Kidney (tissue), 14 donors: ENCODE data around the gene SPTLC1. TPM values are rescaled to one million over a fixed set of nuclear protein-coding genes. Genes with fewer than 3 reads are reported as not detected.

Experiments
- DNase-seq, 5 donors: peaks; one replicate each; pipeline ENCODE4 v3.0.0-alpha.2; 2013 to 2020
- FAIRE-seq: peaks from 2 replicates; lab custom pipeline; 2012; peaks lifted over from hg19 to GRCh38; lab: Jason Lieb, UNC
- H3K27ac ChIP-seq, 2 donors: one replicate each; pipeline ENCODE4 v1.7.0; 2013; ENCODE audit warnings: low read depth in 2 of 2, low read length in 2 of 2, inconsistent platforms in 1 of 2
- H3K27me3 ChIP-seq: one replicate; pipeline ENCODE4 v1.7.1; 2013; ENCODE audit warnings: low read length, inconsistent platforms; ENCODE audit not compliant: control insufficient read depth, insufficient read depth
- H3K36me3 ChIP-seq, 3 donors: one replicate each; pipeline versions ENCODE4 v1.7.0 to v1.7.1; 2013; ENCODE audit warnings: low read length in 3 of 3, control low read depth in 1 of 3, inconsistent platforms in 1 of 3; ENCODE audit not compliant: insufficient read depth in 3 of 3, control insufficient read depth in 2 of 3
- H3K4me1 ChIP-seq, 3 donors: one replicate each; pipeline versions ENCODE4 v1.7.0 to v1.7.1; 2013; ENCODE audit warnings: low read length in 3 of 3, inconsistent platforms in 1 of 3, low read depth in 1 of 3; ENCODE audit not compliant: control insufficient read depth in 2 of 3, insufficient read depth in 2 of 3
- H3K4me3 ChIP-seq, 3 donors: one replicate each; pipeline versions ENCODE4 v1.7.0 to v1.8.1; 2013; ENCODE audit warnings: low read length in 3 of 3, control low read depth in 1 of 3, inconsistent platforms in 1 of 3
- H3K9ac ChIP-seq, 3 donors: one replicate each; pipeline versions ENCODE4 v1.7.0 to v1.7.1; 2013; ENCODE audit warnings: low read length in 3 of 3, control low read depth in 1 of 3, inconsistent platforms in 1 of 3
- H3K9me3 ChIP-seq, 3 donors: one replicate each; pipeline versions ENCODE4 v1.7.0 to v1.7.1; 2013; ENCODE audit warnings: low read length in 3 of 3, control low read depth in 1 of 3, inconsistent platforms in 1 of 3; ENCODE audit not compliant: control insufficient read depth in 2 of 3, insufficient read depth in 1 of 3
- intact Hi-C: fragments of 100-400 bp; cut with DNase I; formaldehyde crosslinking; loops from one replicate; pipeline ENCODE4 v1.11.1; 2022
- polyA plus RNA-seq: library from polyadenylated mRNA; stranded (reverse); fragments of 350-450 nt; fragmentation: Illumina TruSeq; extraction: RNeasy Lipid Tissue Mini Kit (QIAGEN cat#74804); gene quantifications from one replicate; pipeline ENCODE4 v1.2.3, GENCODE V29; 2014; ENCODE audit warnings: low read depth, low replicate concordance; ENCODE audit not compliant: insufficient read depth
- total RNA-seq: library from RNA; stranded (reverse); fragmentation: NEBNext Ultra II Directional; extraction: Animal tissue kit (Norgen Biotek cat#: 25700); gene quantifications from one replicate; pipeline ENCODE4 v1.2.1, GENCODE V29; 2021
- TF ChIP-seq, protein P1 (sequence below): IDR thresholded peaks from 3 replicates; pipeline ENCODE4 v1.5.1; 2012; ENCODE audit warnings: mild to moderate bottlenecking, moderate library complexity, borderline replicate concordance; ENCODE audit not compliant: insufficient read depth; ENCODE audit errors: extremely low read depth
- donor health status: control.
- donor health status: control.
- donor health status: control.
- donor health status: control.
- donor health status: control.
- donor health status: DM: yes; HTN: yes; CAD: no.
- donor health status: Normal renal cell carcinoma (clear cell type).

Gene SPTLC1
- total and polyA plus RNA-seq, 2 donors from 2014 or later: 29.4 to 72.2 TPM

- H3K36me3 ChIP-seq: peaks cover 0 to 46% (median 16%) of the 10 kb centered on the region in 3 donors
Observed at GRCh38 chr9:92033991-92034390, 81.2 kb downstream of the SPTLC1 start.

GRCh38 chr9:92033307-92033706 is 81.9 kb downstream of the SPTLC1 start:
- no peak for FAIRE-seq
- intact Hi-C loops: no loop called here

More at GRCh38 chr9:92033991-92034390, 81.2 kb downstream of the SPTLC1 start:
- Histone ChIP-seq H3K27me3 (no peaks in the 10 kb centered on the region), H3K4me1 (no peaks in the 10 kb centered on the region), H3K27ac (no peak overlapping the region), H3K9me3 (no peaks in the 10 kb centered on the region), H3K9ac (no peak overlapping the region), H3K4me3 (no peak overlapping the region)
- DNase-seq (no peak), FAIRE-seq (no peak)
- intact Hi-C loops: no loop called here
- TF ChIP-seq, protein P1, sequence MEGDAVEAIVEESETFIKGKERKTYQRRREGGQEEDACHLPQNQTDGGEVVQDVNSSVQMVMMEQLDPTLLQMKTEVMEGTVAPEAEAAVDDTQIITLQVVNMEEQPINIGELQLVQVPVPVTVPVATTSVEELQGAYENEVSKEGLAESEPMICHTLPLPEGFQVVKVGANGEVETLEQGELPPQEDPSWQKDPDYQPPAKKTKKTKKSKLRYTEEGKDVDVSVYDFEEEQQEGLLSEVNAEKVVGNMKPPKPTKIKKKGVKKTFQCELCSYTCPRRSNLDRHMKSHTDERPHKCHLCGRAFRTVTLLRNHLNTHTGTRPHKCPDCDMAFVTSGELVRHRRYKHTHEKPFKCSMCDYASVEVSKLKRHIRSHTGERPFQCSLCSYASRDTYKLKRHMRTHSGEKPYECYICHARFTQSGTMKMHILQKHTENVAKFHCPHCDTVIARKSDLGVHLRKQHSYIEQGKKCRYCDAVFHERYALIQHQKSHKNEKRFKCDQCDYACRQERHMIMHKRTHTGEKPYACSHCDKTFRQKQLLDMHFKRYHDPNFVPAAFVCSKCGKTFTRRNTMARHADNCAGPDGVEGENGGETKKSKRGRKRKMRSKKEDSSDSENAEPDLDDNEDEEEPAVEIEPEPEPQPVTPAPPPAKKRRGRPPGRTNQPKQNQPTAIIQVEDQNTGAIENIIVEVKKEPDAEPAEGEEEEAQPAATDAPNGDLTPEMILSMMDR: no peak

GRCh38 chr9:92032891-92033290 is 82.3 kb downstream of the SPTLC1 start:
- Histone ChIP-seq H3K27ac (no peak overlapping the region), H3K27me3 (no peaks in the 10 kb centered on the region), H3K4me3 (no peak overlapping the region), H3K4me1 (no peaks in the 10 kb centered on the region), H3K9ac (no peak overlapping the region), H3K36me3 (peaks cover 0 to 43% (median 16%) of the 10 kb centered on the region in 3 donors), H3K9me3 (no peaks in the 10 kb centered on the region)
- intact Hi-C loops: no loop called here
- no peak for FAIRE-seq
- TF ChIP-seq, protein P1: no peak
- no peak for DNase-seq

More at GRCh38 chr9:92033307-92033706, 81.9 kb downstream of the SPTLC1 start:
- peaks cover 0 to 46% (median 16%) of the 10 kb centered on the region in 3 donors for H3K36me3 ChIP-seq
- H3K4me1 ChIP-seq: no peaks in the 10 kb centered on the region
- TF ChIP-seq, protein P1: no peak
- H3K27me3 ChIP-seq: no peaks in the 10 kb centered on the region
- no peak overlapping the region for H3K4me3 ChIP-seq
- no peak overlapping the region for H3K27ac ChIP-seq
- H3K9me3 ChIP-seq: no peaks in the 10 kb centered on the region
- H3K9ac ChIP-seq: no peak overlapping the region
- DNase-seq: no peak

- Histone ChIP-seq H3K4me3 (no peak overlapping the region), H3K9ac (no peak overlapping the region), H3K9me3 (no peaks in the 10 kb centered on the region), H3K27me3 (no peaks in the 10 kb centered on the region), H3K4me1 (no peaks in the 10 kb centered on the region), H3K36me3 (peaks cover 0 to 25% (median 7%) of the 10 kb centered on the region in 3 donors), H3K27ac (no peak overlapping the region)
- intact Hi-C loops: no loop called here
- no peak for FAIRE-seq
- TF ChIP-seq, protein P1: no peak
- no peak for DNase-seq
Observed at GRCh38 chr9:92030367-92030766, 84.8 kb downstream of the SPTLC1 start.
